Lower leg skin (tissue), 3 donors: Measurements from ENCODE around the gene PEX14.

Experiments used
- CTCF ChIP-seq, 3 donors: fragments of 450-650 bp; IDR thresholded peaks; one replicate each; pipeline ENCODE4 v1.5.1; 2016; ENCODE audit warnings: antibody characterized with exemption in 3 of 3, mild to moderate bottlenecking in 3 of 3, moderate library complexity in 2 of 3
- POLR2A ChIP-seq, 2 donors: fragments of 450-650 bp; IDR thresholded peaks; one replicate each; pipeline ENCODE4 v1.6.1; 2016 to 2017; ENCODE audit warnings: antibody characterized with exemption in 2 of 2, mild to moderate bottlenecking in 1 of 2, moderate library complexity in 1 of 2

- TF ChIP-seq CTCF (IDR thresholded peaks at IDR 0.05) = no peak
- TF ChIP-seq POLR2A (IDR thresholded peaks at IDR 0.05) = no peak
Measured at GRCh38 chr1:10557714-10558113, 83.0 kb downstream of the PEX14 start.
